Liver (tissue), 9 donors: ENCODE measurements around the gene ASIC4. TPM values are rescaled to one million over a fixed set of nuclear protein-coding genes. Genes with fewer than 3 reads are reported as not detected.

Experiments used
- DNase-seq: peaks from one replicate; pipeline ENCODE4 v3.0.0-alpha.2; 2017; ENCODE audit warnings: low spot score
- H3K27ac ChIP-seq, 2 donors: one replicate each; pipeline ENCODE4 v1.7.0; 2013; ENCODE audit warnings: inconsistent platforms in 2 of 2, low read length in 2 of 2, control low read depth in 1 of 2, low read depth in 1 of 2, mild to moderate bottlenecking in 1 of 2
- H3K27me3 ChIP-seq, 4 donors: one replicate each; pipeline versions ENCODE4 v1.6.1 to v1.7.0; 2013; ENCODE audit warnings: low read length in 3 of 4, inconsistent platforms in 1 of 4, mild to moderate bottlenecking in 1 of 4, moderate library complexity in 1 of 4; ENCODE audit not compliant: control insufficient read depth in 4 of 4, insufficient read depth in 4 of 4
- H3K36me3 ChIP-seq, 4 donors: one replicate each; pipeline versions ENCODE4 v1.6.1 to v1.7.0; 2013; ENCODE audit warnings: low read length in 3 of 4, mild to moderate bottlenecking in 3 of 4, low read depth in 1 of 4, moderate library complexity in 1 of 4; ENCODE audit not compliant: control insufficient read depth in 4 of 4, insufficient read depth in 3 of 4
- H3K4me1 ChIP-seq, 4 donors: one replicate each; pipeline versions ENCODE4 v1.6.1 to v1.7.0; 2013; ENCODE audit warnings: low read length in 3 of 4, mild to moderate bottlenecking in 3 of 4, moderate library complexity in 1 of 4; ENCODE audit not compliant: control insufficient read depth in 4 of 4, insufficient read depth in 4 of 4
- H3K4me3 ChIP-seq, 3 donors: one replicate each; pipeline versions ENCODE4 v1.6.1 to v1.7.0; 2013; ENCODE audit warnings: low read length in 3 of 3, control low read depth in 1 of 3, low read depth in 1 of 3, mild to moderate bottlenecking in 1 of 3
- H3K9ac ChIP-seq, 2 donors: one replicate each; pipeline ENCODE4 v1.7.0; 2013; ENCODE audit warnings: low read length in 2 of 2, mild to moderate bottlenecking in 2 of 2, moderate library complexity in 2 of 2, control low read depth in 1 of 2, low read depth in 1 of 2
- H3K9me3 ChIP-seq, 4 donors: one replicate each; pipeline versions ENCODE4 v1.6.1 to v1.7.0; 2013; ENCODE audit warnings: low read length in 3 of 4; ENCODE audit not compliant: control insufficient read depth in 4 of 4
- EGR1 ChIP-seq, 2 donors: IDR thresholded peaks; 2 replicates each; pipeline ENCODE4 v1.6.1; 2016 to 2018; ENCODE audit warnings: antibody characterized with exemption in 2 of 2, low read depth in 2 of 2
- FOXA1 ChIP-seq: IDR thresholded peaks from 2 replicates; pipeline ENCODE4 v1.6.1; 2016; ENCODE audit warnings: antibody characterized with exemption
- FOXA2 ChIP-seq: IDR thresholded peaks from 2 replicates; pipeline ENCODE4 v1.6.1; 2016; ENCODE audit warnings: antibody characterized with exemption
- GABPA ChIP-seq, 2 donors: IDR thresholded peaks in 1 of 2; conservative IDR thresholded peaks in 1 of 2; 2 replicates each; pipeline ENCODE4 v1.6.1; 2016; ENCODE audit warnings: antibody characterized with exemption in 2 of 2, mild to moderate bottlenecking in 1 of 2, moderate library complexity in 1 of 2
- HNF4A ChIP-seq, 2 donors: conservative IDR thresholded peaks; 2 replicates each; pipeline ENCODE4 v1.6.1; 2016; ENCODE audit warnings: antibody characterized with exemption in 2 of 2, mild to moderate bottlenecking in 2 of 2
- HNF4G ChIP-seq: IDR thresholded peaks from 2 replicates; pipeline ENCODE4 v1.6.1; 2016; ENCODE audit warnings: antibody characterized with exemption
- JUND ChIP-seq, 2 donors: IDR thresholded peaks; 2 replicates each; pipeline ENCODE4 v1.6.1; 2016; ENCODE audit warnings: antibody characterized with exemption in 2 of 2
- RAD21 ChIP-seq, 2 donors: IDR thresholded peaks; 2 replicates each; pipeline ENCODE4 v1.6.1; 2016; ENCODE audit warnings: antibody characterized with exemption in 2 of 2, mild to moderate bottlenecking in 2 of 2
- SP1 ChIP-seq: IDR thresholded peaks from 2 replicates; pipeline ENCODE4 v1.6.1; 2018; ENCODE audit warnings: antibody characterized with exemption, mild to moderate bottlenecking
- YY1 ChIP-seq: IDR thresholded peaks from 2 replicates; pipeline ENCODE4 v1.6.1; 2016; ENCODE audit warnings: antibody characterized with exemption, mild to moderate bottlenecking
- WGBS: extraction: QIAGEN DNeasy Blood & Tissue Kit; methylation state at CpG from one replicate; pipeline ENCODE4 v1.1.7; 2013; 5-methylcytosine and 5-hydroxymethylcytosine counted together
- polyA plus RNA-seq, 2 donors: library from polyadenylated mRNA; stranded (reverse) in 1 of 2; unstranded in 1 of 2; fragments of 200-250 nt in 1 of 2; fragments of >200 nt in 1 of 2; fragmentation: Nextera tagmentation in 1 of 2; extraction: Ambion mirVana in 1 of 2; gene quantifications; one replicate each; pipeline versions ENCODE4 v1.2.1 to v1.2.3, GENCODE V29; 2013 to 2015
- total RNA-seq, 2 donors: library from RNA; depleted of rRNA; stranded (reverse); fragments of >200 nt; gene quantifications; one replicate each; pipeline ENCODE4 v1.2.3, GENCODE V29; 2014
- TF ChIP-seq, protein P1 (sequence below): IDR thresholded peaks from 2 replicates; pipeline ENCODE4 v1.6.1; 2016; ENCODE audit warnings: antibody characterized with exemption
- TF ChIP-seq, protein P2 (sequence below): IDR thresholded peaks from 2 replicates; pipeline ENCODE4 v1.6.1; 2016; ENCODE audit warnings: antibody characterized with exemption
- TF ChIP-seq, protein P3 (sequence below): IDR thresholded peaks from 2 replicates; pipeline ENCODE4 v1.6.1; 2016; ENCODE audit warnings: antibody characterized with exemption, mild to moderate bottlenecking
- TF ChIP-seq, protein P4 (sequence below): fragments of 150-350 bp; IDR thresholded peaks from 2 replicates; pipeline ENCODE4 v1.5.1; 2017; ENCODE audit warnings: improper control_type of control experiment, low read depth, low read length; ENCODE audit not compliant: missing input control
- donor health status: healthy.
- donor health status: healthy.
- donor health status: healthy.
- donor health status: healthy.
- donor health status: healthy.

ASIC4 gene
- total and polyA plus RNA-seq, 4 donors, result 0.08 to 1.5 TPM; not detected in 2

DNA sequence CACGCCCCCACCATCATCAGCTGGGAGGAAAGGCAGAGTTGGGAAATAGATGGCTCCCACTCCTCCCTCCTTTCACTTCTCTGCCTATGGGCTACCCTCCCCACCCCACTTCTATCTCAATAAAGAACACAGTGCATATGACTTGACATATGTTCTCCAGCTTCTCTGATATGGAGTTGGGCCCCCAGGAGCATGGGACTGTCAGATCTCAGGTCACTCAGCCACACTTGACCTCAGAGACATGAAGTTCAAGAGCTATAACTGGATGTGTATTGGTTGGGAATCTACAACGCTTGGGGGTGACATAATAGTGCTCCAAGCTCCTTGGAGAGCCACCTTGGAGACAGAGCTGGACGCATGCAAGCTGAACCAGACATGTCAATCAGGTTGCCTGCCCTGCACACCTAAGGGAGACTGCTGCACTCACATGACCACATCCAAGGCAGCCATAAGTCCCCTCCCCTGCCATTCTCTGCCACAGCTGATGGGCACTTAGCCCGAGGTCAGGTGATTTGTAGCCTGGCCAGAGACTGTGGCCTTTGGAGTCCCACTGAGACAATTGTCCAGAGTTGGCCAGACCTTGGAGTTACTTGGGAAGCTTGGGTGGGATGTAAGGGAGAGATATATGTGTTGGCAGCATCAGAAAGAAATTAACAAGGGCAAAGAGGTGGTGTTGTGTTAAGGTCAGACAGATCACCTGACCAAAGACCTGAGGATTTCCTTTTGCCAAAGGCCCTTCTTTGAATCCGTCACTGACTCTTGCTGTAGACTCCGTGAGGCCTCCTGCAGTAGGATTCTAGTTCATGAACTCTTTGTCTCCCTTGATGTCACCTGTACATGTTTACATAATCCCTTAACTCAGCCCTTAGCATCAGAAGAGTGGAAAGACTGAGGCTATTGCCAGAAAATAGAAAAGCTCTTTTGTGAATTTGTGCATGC lies 61.6 kb downstream of the ASIC4 start:
- WGBS, result 80% methylated on average over 6 of the region's 6 CpGs
- peaks cover 0 to 8% (median 6%) of the 10 kb centered on the region in 4 donors for H3K4me1 ChIP-seq
- no peak overlapping the region for H3K4me3 ChIP-seq
- H3K9me3 ChIP-seq, result no peaks in the 10 kb centered on the region
- no peak overlapping the region for H3K27ac ChIP-seq
- H3K36me3 ChIP-seq, result no peaks in the 10 kb centered on the region
- H3K27me3 ChIP-seq, result peaks cover 0 to 2% (median 0%) of the 10 kb centered on the region in 4 donors
- no peak overlapping the region for H3K9ac ChIP-seq
- DNase-seq, result no peak
- TF ChIP-seq EGR1 (IDR thresholded peaks at IDR 0.05; ENCODE audit: low read depth in 2 of 2), result no peak
- no peak for TF ChIP-seq FOXA1
- no peak for TF ChIP-seq HNF4G
- TF ChIP-seq, protein P1, sequence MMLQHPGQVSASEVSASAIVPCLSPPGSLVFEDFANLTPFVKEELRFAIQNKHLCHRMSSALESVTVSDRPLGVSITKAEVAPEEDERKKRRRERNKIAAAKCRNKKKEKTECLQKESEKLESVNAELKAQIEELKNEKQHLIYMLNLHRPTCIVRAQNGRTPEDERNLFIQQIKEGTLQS, result no peak
- TF ChIP-seq, protein P2, sequence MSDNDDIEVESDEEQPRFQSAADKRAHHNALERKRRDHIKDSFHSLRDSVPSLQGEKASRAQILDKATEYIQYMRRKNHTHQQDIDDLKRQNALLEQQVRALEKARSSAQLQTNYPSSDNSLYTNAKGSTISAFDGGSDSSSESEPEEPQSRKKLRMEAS, result no peak
- TF ChIP-seq YY1, result no peak
- no peak for TF ChIP-seq FOXA2

DNA sequence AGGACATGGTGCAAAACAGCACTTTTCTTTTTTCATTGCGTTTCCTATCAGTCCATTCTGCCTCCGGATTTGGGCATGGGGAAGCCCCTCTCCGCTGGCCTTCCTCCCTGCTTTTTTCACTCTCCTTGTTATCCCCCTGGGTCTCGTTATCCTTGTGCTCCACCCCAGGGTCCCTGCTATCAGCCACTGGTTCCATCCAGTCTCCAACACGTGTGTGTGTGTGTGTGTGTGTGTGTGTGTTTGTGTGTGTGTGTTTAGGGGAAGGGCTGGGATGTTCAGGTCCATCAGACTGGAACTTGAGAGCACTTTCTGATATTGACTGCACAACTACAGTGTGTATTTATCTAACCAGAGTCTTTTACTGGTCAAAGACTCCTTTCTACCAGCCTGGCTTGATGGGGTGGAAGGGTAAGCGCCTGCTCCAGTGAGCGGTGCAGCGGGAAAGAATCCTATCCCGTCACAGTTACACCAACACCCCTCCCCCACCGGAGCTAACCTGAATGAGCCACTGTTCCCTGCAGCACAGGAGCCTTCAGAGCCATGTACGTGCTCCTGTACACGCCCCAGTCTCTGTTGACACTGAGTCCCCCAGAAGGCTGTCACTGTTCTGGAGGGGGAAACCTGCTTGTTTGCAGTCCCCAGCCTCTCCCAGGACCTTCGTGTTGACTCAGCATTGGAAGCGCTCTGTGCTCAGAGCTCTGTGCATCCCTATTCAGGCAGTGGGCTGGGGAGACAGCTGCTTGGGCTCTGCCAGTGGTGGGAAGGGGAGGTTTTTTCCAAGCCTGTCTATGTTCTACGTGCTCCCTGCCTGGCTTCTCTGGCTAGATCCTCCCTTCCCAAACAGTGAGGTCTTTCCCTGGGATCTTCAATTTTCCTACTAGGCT lies 62.5 kb downstream of the ASIC4 start:
- Histone ChIP-seq H3K27ac (no peak overlapping the region), H3K4me1 (peaks cover 0 to 4% (median 3%) of the 10 kb centered on the region in 4 donors), H3K9ac (no peak overlapping the region), H3K4me3 (no peak overlapping the region), H3K27me3 (peaks cover 0 to 2% (median 0%) of the 10 kb centered on the region in 4 donors), H3K36me3 (no peaks in the 10 kb centered on the region), H3K9me3 (no peaks in the 10 kb centered on the region)
- DNase-seq, result no peak
- TF ChIP-seq SP1, result no peak
- no peak for TF ChIP-seq HNF4A (conservative IDR thresholded peaks at IDR 0.05)
- TF ChIP-seq, protein P2, result no peak
- TF ChIP-seq, protein P3, sequence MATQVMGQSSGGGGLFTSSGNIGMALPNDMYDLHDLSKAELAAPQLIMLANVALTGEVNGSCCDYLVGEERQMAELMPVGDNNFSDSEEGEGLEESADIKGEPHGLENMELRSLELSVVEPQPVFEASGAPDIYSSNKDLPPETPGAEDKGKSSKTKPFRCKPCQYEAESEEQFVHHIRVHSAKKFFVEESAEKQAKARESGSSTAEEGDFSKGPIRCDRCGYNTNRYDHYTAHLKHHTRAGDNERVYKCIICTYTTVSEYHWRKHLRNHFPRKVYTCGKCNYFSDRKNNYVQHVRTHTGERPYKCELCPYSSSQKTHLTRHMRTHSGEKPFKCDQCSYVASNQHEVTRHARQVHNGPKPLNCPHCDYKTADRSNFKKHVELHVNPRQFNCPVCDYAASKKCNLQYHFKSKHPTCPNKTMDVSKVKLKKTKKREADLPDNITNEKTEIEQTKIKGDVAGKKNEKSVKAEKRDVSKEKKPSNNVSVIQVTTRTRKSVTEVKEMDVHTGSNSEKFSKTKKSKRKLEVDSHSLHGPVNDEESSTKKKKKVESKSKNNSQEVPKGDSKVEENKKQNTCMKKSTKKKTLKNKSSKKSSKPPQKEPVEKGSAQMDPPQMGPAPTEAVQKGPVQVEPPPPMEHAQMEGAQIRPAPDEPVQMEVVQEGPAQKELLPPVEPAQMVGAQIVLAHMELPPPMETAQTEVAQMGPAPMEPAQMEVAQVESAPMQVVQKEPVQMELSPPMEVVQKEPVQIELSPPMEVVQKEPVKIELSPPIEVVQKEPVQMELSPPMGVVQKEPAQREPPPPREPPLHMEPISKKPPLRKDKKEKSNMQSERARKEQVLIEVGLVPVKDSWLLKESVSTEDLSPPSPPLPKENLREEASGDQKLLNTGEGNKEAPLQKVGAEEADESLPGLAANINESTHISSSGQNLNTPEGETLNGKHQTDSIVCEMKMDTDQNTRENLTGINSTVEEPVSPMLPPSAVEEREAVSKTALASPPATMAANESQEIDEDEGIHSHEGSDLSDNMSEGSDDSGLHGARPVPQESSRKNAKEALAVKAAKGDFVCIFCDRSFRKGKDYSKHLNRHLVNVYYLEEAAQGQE, result no peak
- TF ChIP-seq, protein P4, sequence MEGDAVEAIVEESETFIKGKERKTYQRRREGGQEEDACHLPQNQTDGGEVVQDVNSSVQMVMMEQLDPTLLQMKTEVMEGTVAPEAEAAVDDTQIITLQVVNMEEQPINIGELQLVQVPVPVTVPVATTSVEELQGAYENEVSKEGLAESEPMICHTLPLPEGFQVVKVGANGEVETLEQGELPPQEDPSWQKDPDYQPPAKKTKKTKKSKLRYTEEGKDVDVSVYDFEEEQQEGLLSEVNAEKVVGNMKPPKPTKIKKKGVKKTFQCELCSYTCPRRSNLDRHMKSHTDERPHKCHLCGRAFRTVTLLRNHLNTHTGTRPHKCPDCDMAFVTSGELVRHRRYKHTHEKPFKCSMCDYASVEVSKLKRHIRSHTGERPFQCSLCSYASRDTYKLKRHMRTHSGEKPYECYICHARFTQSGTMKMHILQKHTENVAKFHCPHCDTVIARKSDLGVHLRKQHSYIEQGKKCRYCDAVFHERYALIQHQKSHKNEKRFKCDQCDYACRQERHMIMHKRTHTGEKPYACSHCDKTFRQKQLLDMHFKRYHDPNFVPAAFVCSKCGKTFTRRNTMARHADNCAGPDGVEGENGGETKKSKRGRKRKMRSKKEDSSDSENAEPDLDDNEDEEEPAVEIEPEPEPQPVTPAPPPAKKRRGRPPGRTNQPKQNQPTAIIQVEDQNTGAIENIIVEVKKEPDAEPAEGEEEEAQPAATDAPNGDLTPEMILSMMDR, result no peak
- no peak for TF ChIP-seq YY1
- no peak for TF ChIP-seq JUND (IDR thresholded peaks at IDR 0.05)
- TF ChIP-seq RAD21 (IDR thresholded peaks at IDR 0.05), result no peak
- TF ChIP-seq, protein P1, result no peak
- no peak for TF ChIP-seq FOXA1
- no peak for TF ChIP-seq GABPA (IDR thresholded peaks at IDR 0.05 in 1 of 2, conservative IDR thresholded peaks at IDR 0.05 in 1 of 2)
- WGBS, result 28% methylated on average over 15 of the region's 15 CpGs
